ENCODE measurements around the gene PDE4D.
"Not testable (repeated sequence)": the region's sequence is repeated elsewhere in the genome, so short reads cannot be mapped to it uniquely, and the experiment has no call there.

PDE4D gene

GRCh38 chr5:59393585-59394420 is 499.7 kb downstream of the PDE4D start:
- DNase-seq = no peak

DNA sequence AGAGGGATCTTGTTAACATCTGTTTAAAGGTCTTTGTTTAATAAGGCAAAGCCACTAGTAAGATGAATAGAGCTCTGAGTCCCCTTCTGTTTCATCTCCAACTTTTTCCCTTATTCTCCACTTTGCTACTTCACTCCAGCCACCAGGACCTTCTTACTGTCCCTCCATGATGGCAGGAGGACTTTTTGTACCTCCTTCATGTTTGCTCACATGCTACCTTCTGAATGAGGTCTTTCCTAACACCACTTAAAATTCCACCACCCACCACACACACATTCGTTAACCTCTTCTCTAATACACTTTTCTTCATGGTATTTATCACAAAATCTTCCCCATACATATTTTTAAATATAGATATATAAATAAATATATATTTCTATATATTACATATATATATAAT is 501.9 kb downstream of the PDE4D start:
- no peak for DNase-seq

DNA sequence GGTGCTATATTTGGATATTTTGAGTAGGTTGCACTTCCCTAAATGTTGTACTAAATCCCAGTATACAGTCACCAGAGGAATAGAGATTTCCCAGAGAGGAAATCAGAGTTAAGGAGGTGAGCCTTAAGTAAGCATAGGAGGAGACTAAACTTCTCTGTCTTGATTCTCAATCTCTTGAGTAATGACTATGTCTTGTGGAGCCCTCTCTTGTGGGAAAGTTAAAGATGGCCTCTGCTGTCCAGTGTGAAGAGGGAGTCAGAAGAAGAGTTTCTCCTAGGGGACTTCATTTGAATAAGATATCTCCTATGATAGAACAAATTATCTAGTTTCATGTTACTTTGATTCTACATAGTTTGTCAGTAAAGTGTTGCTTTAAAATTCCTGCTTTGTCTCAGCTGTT is 502.5 kb downstream of the PDE4D start:
- DNase-seq = no peak

DNA sequence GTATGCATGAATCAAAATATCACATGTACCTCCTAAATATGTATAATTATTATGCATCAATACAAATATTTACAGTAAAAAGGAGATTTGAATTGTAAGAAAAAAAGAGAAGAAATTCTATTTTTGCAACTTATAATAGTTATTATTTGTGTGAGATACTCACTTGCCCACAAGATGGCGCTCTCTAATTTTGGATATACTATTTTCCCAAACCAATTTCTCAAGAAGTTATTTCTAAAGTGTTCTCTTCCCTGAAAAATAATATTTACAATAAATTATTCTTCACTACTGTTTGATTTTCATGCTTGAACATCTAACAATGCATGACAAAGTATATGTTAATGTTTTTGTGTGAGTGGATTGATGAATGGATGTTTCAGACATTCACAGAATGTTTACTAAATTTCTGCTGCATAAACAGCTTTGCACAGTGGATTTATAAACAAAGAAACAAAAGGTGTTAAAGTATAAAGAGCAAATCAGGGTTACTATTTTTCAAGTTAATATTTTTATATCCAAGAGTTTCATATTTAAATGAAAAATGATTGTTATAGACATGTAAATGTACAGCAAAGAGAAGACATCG is 503.4 kb downstream of the PDE4D start:
- peak; percentile 26 for DNase-seq

DNA sequence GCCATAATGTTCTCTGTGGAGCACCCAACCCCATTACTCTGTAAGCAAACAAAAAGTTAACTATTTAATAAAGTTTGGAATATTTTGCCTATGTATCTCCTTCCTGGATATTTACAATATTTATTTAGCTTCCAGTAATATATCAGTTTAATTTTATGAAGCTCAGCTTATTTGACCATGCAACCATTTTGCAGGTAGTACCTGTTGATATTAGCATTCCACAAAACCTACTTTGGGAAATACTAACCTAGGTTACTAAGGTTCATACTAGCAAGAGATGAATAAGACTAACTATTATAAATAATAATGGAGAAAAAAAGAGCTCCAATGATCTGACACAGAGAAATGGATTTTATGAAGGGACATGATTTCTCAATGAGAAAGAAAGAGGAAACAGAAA is 506.4 kb downstream of the PDE4D start:
- no peak for DNase-seq

GRCh38 chr5:59385700-59386099 is 507.8 kb downstream of the PDE4D start:
- no peak for DNase-seq

GRCh38 chr5:59380350-59380951 is 513.1 kb downstream of the PDE4D start:
- DNase-seq = peak; percentile 46

- DNase-seq = not testable (repeated sequence)
Observed at GRCh38 chr5:59374036-59374435, 519.5 kb downstream of the PDE4D start.

DNA sequence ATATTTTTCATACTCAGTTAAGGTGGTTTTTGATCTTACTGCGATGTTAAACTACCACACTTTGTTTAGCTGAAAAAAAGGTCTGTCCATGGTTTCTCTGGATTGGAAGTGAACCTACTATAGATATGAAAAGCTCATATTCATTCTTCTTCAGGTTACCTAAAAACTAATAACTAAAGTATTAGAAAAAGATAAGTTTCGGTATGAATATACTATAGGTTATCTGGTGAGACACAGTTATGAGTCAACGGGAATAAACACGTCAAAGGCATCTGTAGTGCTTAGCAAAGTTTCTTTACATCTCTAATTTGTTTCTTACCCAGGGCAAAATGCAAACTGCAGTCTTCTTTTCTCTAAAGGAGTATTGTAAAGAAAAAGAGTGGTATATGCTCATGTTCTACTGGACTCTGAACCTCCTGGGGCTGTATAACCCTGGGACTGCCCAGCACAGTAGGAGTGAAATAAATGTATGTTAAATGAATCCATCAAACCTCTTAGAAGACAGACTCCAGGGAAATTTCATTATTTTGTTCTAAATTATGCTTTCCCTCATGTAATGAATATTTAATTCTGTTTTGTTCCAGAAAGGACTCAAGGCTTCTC is 521.9 kb downstream of the PDE4D start:
- no peak for DNase-seq

- DNase-seq = no peak
Observed at GRCh38 chr5:59368951-59369350, 524.6 kb downstream of the PDE4D start.

DNA sequence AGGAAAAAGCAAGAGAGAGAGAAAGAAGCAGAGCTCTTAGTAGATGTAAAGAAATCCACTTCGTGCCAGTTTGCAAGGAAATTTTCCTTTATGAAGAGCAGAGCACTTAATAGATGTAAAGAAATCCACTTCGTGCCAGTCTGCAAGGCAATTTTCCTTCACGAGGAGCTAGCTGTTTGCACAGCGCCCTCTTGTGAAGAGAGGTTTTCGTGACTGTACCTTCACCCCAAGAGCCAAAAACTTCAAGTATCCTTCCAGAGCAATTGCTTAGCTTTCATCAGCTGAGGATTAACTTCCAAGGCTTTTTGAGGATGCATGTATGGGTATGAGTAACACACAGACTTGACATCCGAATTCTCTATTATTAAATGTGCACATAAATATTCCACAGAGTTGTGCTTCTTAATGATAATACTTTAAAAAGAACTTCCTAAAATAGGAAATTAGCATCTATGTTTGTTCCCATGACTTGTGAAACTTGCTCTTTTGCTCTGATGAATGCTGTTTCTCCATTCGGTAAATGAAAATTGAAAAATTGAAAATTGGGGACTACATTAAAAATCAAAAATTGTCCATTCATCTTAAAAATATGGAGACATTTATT is 525.6 kb downstream of the PDE4D start:
- peak; percentile 37 for DNase-seq

GRCh38 chr5:59366784-59367183 is 526.7 kb downstream of the PDE4D start:
- no peak for DNase-seq

GRCh38 chr5:59362438-59362837 is 531.1 kb downstream of the PDE4D start:
- DNase-seq = no peak

- no peak for DNase-seq
Observed at GRCh38 chr5:59361454-59361853, 532.1 kb downstream of the PDE4D start.

DNA sequence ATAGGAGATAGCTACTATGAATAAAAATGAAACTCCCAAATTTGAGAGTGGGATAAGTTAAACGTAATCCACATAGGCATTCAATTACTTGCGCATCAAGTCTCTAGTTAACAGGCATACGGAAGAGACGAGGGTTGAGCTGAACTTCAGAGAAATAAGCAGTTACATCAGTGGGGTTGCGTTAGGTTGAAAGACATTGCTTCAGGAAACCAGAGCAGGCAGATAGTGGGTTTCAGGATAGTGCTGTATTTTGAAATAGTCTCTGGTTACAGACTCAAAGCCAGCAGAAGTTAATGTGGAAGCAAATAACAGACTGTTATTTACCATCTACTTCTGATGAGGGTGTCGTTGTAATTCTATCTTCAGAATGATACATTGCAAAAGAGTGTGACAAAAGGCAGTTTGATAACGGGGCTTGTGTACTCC is 533.4 kb downstream of the PDE4D start:
- no peak for DNase-seq

GRCh38 chr5:59358005-59358861 is 535.3 kb downstream of the PDE4D start:
- no peak for DNase-seq

DNA sequence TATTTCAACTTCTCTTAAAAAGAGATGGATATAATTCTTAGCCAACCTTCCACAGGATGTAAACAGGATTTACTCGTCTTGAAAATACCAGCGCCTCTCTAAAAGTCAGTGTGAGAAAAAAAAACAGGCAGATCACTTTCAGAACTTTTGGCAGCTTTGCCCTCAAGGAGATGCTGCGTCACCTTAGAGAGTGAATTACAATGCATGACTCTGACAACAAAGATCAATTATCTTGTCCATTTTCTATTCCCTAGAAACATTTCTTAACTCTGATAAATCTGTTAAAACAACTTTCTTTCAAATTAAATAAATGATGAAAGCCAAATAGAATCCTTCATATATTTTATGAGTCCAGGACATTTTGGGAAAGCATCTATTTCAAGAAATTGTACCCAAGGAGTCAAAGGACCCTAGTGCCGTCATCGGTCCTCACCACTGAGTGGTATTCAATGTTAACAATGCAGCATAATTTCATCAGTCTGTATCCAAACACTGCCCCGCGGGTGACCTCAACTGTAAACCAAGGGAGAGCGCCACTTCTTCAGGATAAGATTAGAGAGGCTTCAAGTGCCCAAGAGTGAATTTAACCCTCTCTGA is 536.0 kb downstream of the PDE4D start:
- no peak for DNase-seq

GRCh38 chr5:59356813-59357380 is 536.6 kb downstream of the PDE4D start:
- no peak for DNase-seq

DNA sequence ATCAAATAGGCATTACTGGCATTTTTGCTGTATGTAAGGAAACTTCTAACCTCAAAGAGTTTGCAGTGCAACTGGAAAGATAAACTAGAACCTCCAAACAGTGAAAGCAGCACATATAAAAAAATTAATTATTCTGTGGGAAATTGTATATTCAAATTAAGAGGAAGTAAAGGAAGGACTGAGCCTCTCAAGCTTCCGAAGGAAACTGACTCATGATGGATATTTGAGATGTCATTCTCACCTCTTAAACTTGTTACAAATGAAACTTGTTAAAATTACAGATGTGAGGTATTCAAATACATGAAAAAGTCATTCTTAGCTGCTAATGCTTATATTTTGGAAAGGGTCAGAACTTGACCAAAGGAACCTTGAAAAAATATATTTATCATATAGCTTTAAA is 538.7 kb downstream of the PDE4D start:
- no peak for DNase-seq

GRCh38 chr5:59354274-59354673 is 539.3 kb downstream of the PDE4D start:
- DNase-seq = no peak

DNA sequence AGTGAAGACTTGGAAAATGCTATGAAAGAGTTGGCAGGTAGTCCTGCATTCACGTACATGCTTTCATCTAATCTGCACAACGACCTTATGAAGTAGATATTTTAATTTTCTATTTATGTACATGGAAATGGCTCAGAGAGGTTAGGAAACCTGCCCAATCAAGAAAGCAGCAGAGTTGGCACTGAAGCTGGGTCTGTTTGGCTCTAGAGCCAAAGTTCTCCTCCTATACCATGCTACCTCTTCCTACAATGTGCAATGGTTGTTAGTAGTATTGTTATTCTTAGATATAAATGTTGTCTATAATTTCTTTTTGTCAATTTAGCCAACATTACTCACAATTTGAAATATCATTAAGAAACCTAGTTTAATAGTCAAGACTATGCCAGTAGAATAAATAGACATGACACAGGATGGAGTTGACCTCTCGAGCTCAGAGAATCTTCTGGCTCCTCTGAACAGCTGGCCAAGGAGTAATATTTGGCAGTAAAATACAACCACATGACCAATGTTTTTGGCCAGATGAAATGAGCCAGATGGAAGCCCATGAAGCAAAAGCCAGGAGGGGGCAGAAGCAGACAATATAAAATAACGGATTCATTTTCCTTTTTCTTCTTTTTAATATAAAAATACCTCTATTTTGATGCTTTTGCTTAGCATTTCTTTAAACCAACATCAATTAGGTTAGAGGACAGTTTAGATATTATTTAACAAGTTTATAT is 542.3 kb downstream of the PDE4D start:
- no peak for DNase-seq

Measured in CD4-positive, alpha-beta T cell treated with Interleukin-10 for 1 hour (primary cell).